GM13977 (cell line): ENCODE data around the gene TSPAN4.

Experiments used
- DNase-seq: peaks from one replicate; pipeline ENCODE4 v3.0.0; 2012; ENCODE audit warnings: low spot score
- CTCF ChIP-seq: IDR thresholded peaks from 2 replicates; pipeline ENCODE4 v1.5.1; 2012; ENCODE audit warnings: mild to moderate bottlenecking, control low read depth; ENCODE audit not compliant: insufficient read depth; ENCODE audit errors: extremely low read depth, missing control alignments
- in situ Hi-C: fragments of 300-500 bp; cut with MboI; formaldehyde crosslinking; loops from one replicate; pipeline ENCODE4 v1.12.0; 2022; ENCODE audit warnings: low sequenced_read_pairs, low pct_unique_long_range_greater_than_20kb, mixed read lengths, inconsistent platforms; ENCODE audit not compliant: unreplicated experiment

The TSPAN4 gene

DNA sequence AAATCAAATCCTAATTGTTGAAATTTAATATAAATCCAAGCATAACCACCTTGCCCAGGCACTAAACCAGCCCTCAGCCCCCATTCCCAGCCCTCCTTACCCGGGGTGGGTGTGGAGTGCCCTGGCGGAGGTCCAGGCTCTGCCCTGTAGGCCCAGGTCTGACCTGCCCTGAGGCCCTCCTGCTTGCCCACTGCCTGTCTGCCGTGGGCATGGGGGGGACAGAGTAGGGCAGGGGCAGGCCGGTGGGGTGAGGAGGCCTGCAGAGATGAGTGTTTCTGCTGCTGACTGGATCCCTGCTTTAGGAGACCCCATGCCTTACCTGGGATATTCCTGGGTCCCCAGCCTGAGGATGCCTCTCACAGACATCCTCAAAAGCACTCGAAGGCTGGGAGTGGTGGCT, 71.6 kb downstream of the TSPAN4 start:
- TF ChIP-seq CTCF, result no peak
- no peak for DNase-seq
- in situ Hi-C loops, result no loop called here

GRCh38 chr11:914747-915501, 72.3 kb downstream of the TSPAN4 start:
- DNase-seq, result no peak
- in situ Hi-C loops, result no loop called here
- no peak for TF ChIP-seq CTCF
